Calu3 (cell line): ENCODE data around the gene ZNF618. TPM values are rescaled to one million over a fixed set of nuclear protein-coding genes. Genes with fewer than 3 reads are reported as not detected.

Experiments
- BruUV-seq: library from RNA; stranded (reverse); fragments of 400-500 nt; replicated peaks from 2 replicates; lab custom pipeline; 2021; lab: Mats Ljungman, UMichigan
- CTCF ChIA-PET: fragments of 300-600 bp; sonication (Branson Sonifier 250); formaldehyde crosslinking; loops from one replicate; lab custom pipeline; 2022; ENCODE audit warnings: antibody characterized with exemption; lab: Charles Lee
- DNase-seq: peaks from one replicate; pipeline ENCODE4 v3.0.0; 2022
- H3K27ac Mint-ChIP-seq: one replicate; pipeline ENCODE4 v1.8.0; 2022; ENCODE audit warnings: mixed read lengths; ENCODE audit not compliant: unreplicated experiment
- H3K27me3 Mint-ChIP-seq: one replicate; pipeline ENCODE4 v1.8.0; 2022; ENCODE audit warnings: mixed read lengths; ENCODE audit not compliant: unreplicated experiment
- H3K36me3 Mint-ChIP-seq: one replicate; pipeline ENCODE4 v1.8.0; 2022; ENCODE audit warnings: mild to moderate bottlenecking, moderate library complexity, mixed read lengths; ENCODE audit not compliant: insufficient read depth, unreplicated experiment
- H3K4me1 Mint-ChIP-seq: one replicate; pipeline ENCODE4 v1.8.0; 2022; ENCODE audit warnings: mild to moderate bottlenecking, low read depth, mixed read lengths; ENCODE audit not compliant: unreplicated experiment
- H3K4me3 Mint-ChIP-seq: one replicate; pipeline ENCODE4 v1.8.0; 2022; ENCODE audit warnings: mild to moderate bottlenecking, low read depth, moderate library complexity, mixed read lengths; ENCODE audit not compliant: unreplicated experiment
- H3K9me3 Mint-ChIP-seq: one replicate; pipeline ENCODE4 v1.8.0; 2022; ENCODE audit warnings: low read depth, mixed read lengths; ENCODE audit not compliant: unreplicated experiment
- intact Hi-C: fragments of 100-400 bp; cut with micrococcal nuclease; formaldehyde crosslinking; loops from one replicate; pipeline ENCODE4 v1.10.0; 2022; ENCODE audit not compliant: unreplicated experiment
- total RNA-seq: library from RNA; stranded (reverse); gene quantifications from 2 replicates; pipeline ENCODE4 v1.2.3, GENCODE V29; 2022
- TF ChIP-seq, protein P1 (sequence below): fragments of 200-600 bp; IDR thresholded peaks from one replicate; pipeline ENCODE4 v1.8.0; 2022; ENCODE audit warnings: antibody characterized with exemption; ENCODE audit not compliant: unreplicated experiment

Gene ZNF618
- total RNA-seq, 1 experiment from 2014 or later = 20.3 TPM

DNA sequence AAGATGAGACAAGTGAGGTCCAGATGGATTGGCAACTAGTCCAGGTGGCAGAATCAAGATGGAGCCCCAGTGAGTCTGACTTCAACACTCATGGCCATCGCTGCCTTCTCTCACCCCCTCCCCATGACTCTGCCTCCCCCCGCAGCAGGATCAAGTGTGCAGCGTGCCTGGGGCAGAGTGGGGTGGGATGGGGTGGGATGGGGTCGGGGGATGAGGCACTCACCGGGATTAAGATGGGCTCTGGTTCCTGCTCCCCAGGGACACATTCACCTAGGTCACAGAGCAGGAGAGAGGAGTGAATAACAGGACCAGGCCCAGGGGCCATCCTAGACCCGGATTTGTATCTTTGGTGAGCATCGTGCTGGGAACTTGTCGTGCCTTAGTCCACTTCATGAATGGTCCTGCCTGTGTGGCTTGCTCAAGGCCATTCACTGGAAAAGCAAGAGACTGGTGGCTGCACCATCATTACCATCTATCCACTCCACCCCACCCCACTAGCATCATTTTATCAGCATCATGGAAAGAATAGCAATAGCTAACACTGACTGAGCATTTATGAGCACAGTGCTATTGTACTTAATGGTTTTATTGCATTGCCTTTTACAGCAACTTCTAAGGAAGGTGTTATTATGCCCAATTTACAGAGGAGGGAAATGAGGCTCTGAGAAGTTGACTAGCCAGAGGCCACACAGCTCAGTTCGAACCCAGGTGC lies 193.5 kb downstream of the ZNF618 start:
- no peaks in the 10 kb centered on the region for H3K4me1 Mint-ChIP-seq
- H3K27me3 Mint-ChIP-seq = no peaks in the 10 kb centered on the region
- no peak overlapping the region for H3K4me3 Mint-ChIP-seq
- CTCF ChIA-PET = interaction anchor here (0.6 kb wide), 1 partner anchor 57 kb away, joined by 7 read pairs; no protein-coding TSS in a partner anchor
- peaks cover 3% of the 10 kb centered on the region for H3K9me3 Mint-ChIP-seq
- BruUV-seq = no TSS peak
- intact Hi-C loops = no loop called here
- no peaks in the 10 kb centered on the region for H3K36me3 Mint-ChIP-seq
- no peak for DNase-seq
- no peak overlapping the region for H3K27ac Mint-ChIP-seq
- TF ChIP-seq, protein P1, sequence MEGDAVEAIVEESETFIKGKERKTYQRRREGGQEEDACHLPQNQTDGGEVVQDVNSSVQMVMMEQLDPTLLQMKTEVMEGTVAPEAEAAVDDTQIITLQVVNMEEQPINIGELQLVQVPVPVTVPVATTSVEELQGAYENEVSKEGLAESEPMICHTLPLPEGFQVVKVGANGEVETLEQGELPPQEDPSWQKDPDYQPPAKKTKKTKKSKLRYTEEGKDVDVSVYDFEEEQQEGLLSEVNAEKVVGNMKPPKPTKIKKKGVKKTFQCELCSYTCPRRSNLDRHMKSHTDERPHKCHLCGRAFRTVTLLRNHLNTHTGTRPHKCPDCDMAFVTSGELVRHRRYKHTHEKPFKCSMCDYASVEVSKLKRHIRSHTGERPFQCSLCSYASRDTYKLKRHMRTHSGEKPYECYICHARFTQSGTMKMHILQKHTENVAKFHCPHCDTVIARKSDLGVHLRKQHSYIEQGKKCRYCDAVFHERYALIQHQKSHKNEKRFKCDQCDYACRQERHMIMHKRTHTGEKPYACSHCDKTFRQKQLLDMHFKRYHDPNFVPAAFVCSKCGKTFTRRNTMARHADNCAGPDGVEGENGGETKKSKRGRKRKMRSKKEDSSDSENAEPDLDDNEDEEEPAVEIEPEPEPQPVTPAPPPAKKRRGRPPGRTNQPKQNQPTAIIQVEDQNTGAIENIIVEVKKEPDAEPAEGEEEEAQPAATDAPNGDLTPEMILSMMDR = no peak

DNA sequence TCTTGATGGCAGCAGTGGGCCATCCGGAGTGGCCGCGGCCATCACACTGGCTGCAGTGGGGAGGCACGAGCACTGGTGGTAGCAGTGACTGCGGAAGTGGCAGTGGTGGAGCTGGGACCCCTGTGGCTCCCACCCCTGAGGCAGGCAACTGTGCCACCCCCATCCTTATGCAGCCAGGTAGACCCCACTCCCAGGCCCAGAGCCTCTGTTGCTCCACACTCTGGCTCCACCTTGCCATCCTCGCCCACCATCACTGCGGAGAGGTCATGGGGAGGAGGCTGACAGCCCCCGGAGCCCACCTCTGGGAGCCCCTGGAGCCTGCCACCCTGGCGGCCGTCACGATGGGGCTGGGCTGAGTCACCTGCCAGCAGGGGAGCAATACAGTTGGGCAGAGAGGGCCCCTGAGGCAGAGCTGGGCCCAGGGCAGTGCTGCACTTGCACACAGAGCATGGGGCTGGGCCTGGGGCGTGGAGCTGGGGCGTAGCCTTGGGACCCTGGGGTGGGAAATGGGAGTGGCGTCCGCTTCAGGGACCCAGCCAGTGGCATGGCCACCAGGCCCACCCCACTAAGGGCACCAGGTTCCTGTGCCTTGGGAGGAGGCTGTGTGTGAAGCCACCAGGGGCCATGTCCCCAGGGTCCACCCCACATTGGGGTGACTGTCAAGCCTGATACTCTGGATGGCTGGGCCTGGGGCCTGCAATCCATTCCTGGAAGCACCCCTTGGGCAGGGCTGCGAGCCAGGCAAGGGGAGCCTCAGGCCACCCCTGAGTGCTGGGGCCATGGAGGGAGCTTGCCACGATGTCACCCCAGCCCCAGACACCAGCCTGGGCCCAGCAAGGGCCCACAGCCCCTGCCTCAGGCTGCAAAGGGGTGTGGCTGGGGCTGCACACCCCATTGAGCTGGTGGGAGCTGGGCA lies 194.3 kb downstream of the ZNF618 start:
- no TSS peak for BruUV-seq
- no peaks in the 10 kb centered on the region for H3K27me3 Mint-ChIP-seq
- TF ChIP-seq, protein P1 = no peak
- H3K4me3 Mint-ChIP-seq = no peak overlapping the region
- CTCF ChIA-PET = interaction anchor here (0.6 kb wide), 1 partner anchor 56 kb away, joined by 7 read pairs; no protein-coding TSS in a partner anchor
- H3K4me1 Mint-ChIP-seq = no peaks in the 10 kb centered on the region
- intact Hi-C loops = no loop called here
- H3K36me3 Mint-ChIP-seq = no peaks in the 10 kb centered on the region
- H3K27ac Mint-ChIP-seq = no peak overlapping the region
- peaks cover 3% of the 10 kb centered on the region for H3K9me3 Mint-ChIP-seq
- DNase-seq = no peak

DNA sequence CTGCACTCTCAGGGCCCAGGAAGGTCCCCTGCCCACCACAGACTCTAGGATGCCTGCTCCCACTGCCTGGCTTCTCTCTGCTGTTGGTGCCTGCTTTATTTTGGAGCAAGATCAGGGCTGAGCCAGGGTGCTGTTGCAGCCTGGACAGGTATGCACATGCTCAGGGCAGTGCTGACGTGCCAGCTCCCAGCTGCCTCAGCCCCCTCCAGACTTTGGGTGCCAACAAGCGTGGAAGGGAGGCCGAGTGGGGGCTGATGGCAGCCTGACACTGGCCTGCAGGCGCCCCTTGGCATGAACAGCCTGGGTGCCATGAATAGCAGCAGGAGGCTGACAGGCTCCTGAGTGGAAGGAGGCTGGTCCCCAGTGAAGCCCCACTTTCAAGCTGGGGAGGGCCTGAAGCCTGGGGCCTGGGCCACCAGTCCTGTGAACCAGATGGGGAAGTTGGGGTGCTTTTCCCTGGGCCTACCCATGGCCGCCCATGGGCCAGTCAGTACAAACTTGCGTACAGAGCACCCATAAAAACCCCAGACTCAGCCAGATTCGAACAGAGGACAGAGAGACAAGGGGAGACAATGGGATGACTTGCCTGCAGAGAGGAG lies 195.2 kb downstream of the ZNF618 start:
- CTCF ChIA-PET = no interaction called here
- no peaks in the 10 kb centered on the region for H3K4me1 Mint-ChIP-seq
- no peak for DNase-seq
- H3K36me3 Mint-ChIP-seq = no peaks in the 10 kb centered on the region
- no peak overlapping the region for H3K4me3 Mint-ChIP-seq
- no peak overlapping the region for H3K27ac Mint-ChIP-seq
- intact Hi-C loops = no loop called here
- BruUV-seq = no TSS peak
- peaks cover 3% of the 10 kb centered on the region for H3K9me3 Mint-ChIP-seq
- TF ChIP-seq, protein P1 = no peak
- H3K27me3 Mint-ChIP-seq = no peaks in the 10 kb centered on the region
